Activated T-cell treated with anti-CD3 and anti-CD28 coated beads, Interleukin-2, amount 50 U/mL, for 48 hours (primary cell): Measurements from ENCODE around the gene AQP5.

Experiments used
- DNase-seq, 2 experiments: peaks; one replicate each; pipeline ENCODE4 v3.0.0-alpha.2; 2020

AQP5 gene

GRCh38 chr12:49961111-49961922 lies at the start of gene AQP5:
Gene AQP5 (plus strand): TSS chr12:49961872. CDS start chr12:49962018, 146 bp downstream.
- DNase-seq = no peak

GRCh38 chr12:49912345-49913255 lies 49.1 kb upstream of the AQP5 start:
- DNase-seq = no peak

- no peak for DNase-seq
Measured at GRCh38 chr12:49916129-49916919, 45.3 kb upstream of the AQP5 start.

GRCh38 chr12:49917166-49917787 lies 44.4 kb upstream of the AQP5 start:
- no peak for DNase-seq

- DNase-seq = no peak
Measured at GRCh38 chr12:49917788-49918173, 43.9 kb upstream of the AQP5 start.

- no peak for DNase-seq
Measured at GRCh38 chr12:49920241-49920914, 41.3 kb upstream of the AQP5 start.

- no peak for DNase-seq
Measured at GRCh38 chr12:49920915-49921286, 40.8 kb upstream of the AQP5 start.

GRCh38 chr12:49921299-49921698 lies 40.4 kb upstream of the AQP5 start:
- no peak for DNase-seq

GRCh38 chr12:49921936-49922335 lies 39.7 kb upstream of the AQP5 start:
- DNase-seq = no peak

GRCh38 chr12:49922349-49923034 lies 39.2 kb upstream of the AQP5 start:
- DNase-seq = no peak

GRCh38 chr12:49923035-49923644 lies 38.5 kb upstream of the AQP5 start:
- DNase-seq = no peak

- DNase-seq = no peak
Measured at GRCh38 chr12:49923880-49924556, 37.7 kb upstream of the AQP5 start.

- DNase-seq = no peak
Measured at GRCh38 chr12:49924628-49925246, 36.9 kb upstream of the AQP5 start.

- no peak for DNase-seq
Measured at GRCh38 chr12:49925433-49926204, 36.1 kb upstream of the AQP5 start.

GRCh38 chr12:49928471-49928870 lies 33.2 kb upstream of the AQP5 start:
- DNase-seq = no peak

GRCh38 chr12:49929581-49929980 lies 32.1 kb upstream of the AQP5 start:
- DNase-seq = no peak

GRCh38 chr12:49930515-49931288 lies 31.0 kb upstream of the AQP5 start:
- DNase-seq = no peak

- DNase-seq = no peak
Measured at GRCh38 chr12:49932023-49932422, 29.6 kb upstream of the AQP5 start.
